ENCODE measurements around the gene CPNE7.

DNA sequence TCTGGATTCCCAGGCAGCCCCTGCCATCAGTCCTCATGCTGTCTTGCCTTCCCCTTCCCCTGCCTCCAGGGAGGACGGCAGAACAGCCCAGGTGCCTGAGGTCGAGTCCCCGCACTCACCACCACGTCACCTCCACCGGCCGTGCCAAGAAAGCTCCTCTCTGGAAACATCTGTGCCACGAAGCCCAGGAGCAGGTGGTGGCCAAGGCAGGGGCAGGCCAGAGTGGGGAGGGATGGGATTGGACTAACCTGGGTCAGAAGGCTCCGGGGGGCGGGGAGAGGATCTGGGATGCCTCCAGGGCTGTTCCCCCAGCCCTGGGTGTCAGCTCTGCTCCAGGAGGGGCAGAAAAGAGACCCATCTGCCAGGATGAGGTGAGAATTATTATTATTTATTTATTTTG, 30.4 kb downstream of the CPNE7 start:
- TF ChIP-seq, protein P1, sequence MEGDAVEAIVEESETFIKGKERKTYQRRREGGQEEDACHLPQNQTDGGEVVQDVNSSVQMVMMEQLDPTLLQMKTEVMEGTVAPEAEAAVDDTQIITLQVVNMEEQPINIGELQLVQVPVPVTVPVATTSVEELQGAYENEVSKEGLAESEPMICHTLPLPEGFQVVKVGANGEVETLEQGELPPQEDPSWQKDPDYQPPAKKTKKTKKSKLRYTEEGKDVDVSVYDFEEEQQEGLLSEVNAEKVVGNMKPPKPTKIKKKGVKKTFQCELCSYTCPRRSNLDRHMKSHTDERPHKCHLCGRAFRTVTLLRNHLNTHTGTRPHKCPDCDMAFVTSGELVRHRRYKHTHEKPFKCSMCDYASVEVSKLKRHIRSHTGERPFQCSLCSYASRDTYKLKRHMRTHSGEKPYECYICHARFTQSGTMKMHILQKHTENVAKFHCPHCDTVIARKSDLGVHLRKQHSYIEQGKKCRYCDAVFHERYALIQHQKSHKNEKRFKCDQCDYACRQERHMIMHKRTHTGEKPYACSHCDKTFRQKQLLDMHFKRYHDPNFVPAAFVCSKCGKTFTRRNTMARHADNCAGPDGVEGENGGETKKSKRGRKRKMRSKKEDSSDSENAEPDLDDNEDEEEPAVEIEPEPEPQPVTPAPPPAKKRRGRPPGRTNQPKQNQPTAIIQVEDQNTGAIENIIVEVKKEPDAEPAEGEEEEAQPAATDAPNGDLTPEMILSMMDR (IDR thresholded peaks at IDR 0.05): no peak
- TF ChIP-seq POLR2A (IDR thresholded peaks at IDR 0.05) (no peak), EP300 (IDR thresholded peaks at IDR 0.05) (no peak)
